ENCODE data around the gene TEX19.
A peak's percentile ranks its signal among the peaks of the same experiment; 100 is the strongest.

The TEX19 gene
- 0 reads per million in 2 donors for total RNA-seq

GRCh38 chr17:82358465-82359350 is at the start of gene TEX19:
TSS of gene TEX19 (plus strand) at chr17:82359247. CDS start at chr17:82362151, 2,904 bp downstream.
- peak in 1 of 5 experiments; percentile 50 for DNase-seq

GRCh38 chr17:82309656-82310570 is 49.1 kb upstream of the TEX19 start:
- DNase-seq: no peak

- no peak for DNase-seq
Observed at GRCh38 chr17:82310877-82311276, 48.2 kb upstream of the TEX19 start.

- no peak for DNase-seq
Observed at GRCh38 chr17:82311971-82312370, 47.1 kb upstream of the TEX19 start.

GRCh38 chr17:82313195-82314011 is 45.6 kb upstream of the TEX19 start:
- DNase-seq: no peak

GRCh38 chr17:82314012-82314726 is 44.9 kb upstream of the TEX19 start:
- DNase-seq: no peak

GRCh38 chr17:82314727-82315605 is 44.1 kb upstream of the TEX19 start:
- DNase-seq: no peak

- DNase-seq: peak in 4 of 5 experiments; percentile 28 to 63 (median 39)
Observed at GRCh38 chr17:82315703-82316358, 43.2 kb upstream of the TEX19 start.

- peak in 1 of 5 experiments; percentile 18 for DNase-seq
Observed at GRCh38 chr17:82316651-82317393, 42.2 kb upstream of the TEX19 start.

GRCh38 chr17:82317394-82318168 is 41.5 kb upstream of the TEX19 start, which contains the start of gene CD7:
TSS of gene CD7 (minus strand) at chr17:82317608. CDS start at chr17:82317495, 113 bp downstream.
- DNase-seq: peak in 4 of 5 experiments; percentile 39 to 85 (median 62)

GRCh38 chr17:82318169-82318498 is 40.9 kb upstream of the TEX19 start:
- DNase-seq: no peak

- DNase-seq: no peak
Observed at GRCh38 chr17:82318772-82319606, 40.1 kb upstream of the TEX19 start.

GRCh38 chr17:82319619-82320062 is 39.4 kb upstream of the TEX19 start:
- no peak for DNase-seq

- DNase-seq: no peak
Observed at GRCh38 chr17:82320140-82320840, 38.8 kb upstream of the TEX19 start.

GRCh38 chr17:82320956-82321927 is 37.8 kb upstream of the TEX19 start:
- DNase-seq: peak; percentile 45 to 76 (median 71)

Data from T-helper 2 cell (primary cell).